ENCODE results near the gene LIN28B.

DNA sequence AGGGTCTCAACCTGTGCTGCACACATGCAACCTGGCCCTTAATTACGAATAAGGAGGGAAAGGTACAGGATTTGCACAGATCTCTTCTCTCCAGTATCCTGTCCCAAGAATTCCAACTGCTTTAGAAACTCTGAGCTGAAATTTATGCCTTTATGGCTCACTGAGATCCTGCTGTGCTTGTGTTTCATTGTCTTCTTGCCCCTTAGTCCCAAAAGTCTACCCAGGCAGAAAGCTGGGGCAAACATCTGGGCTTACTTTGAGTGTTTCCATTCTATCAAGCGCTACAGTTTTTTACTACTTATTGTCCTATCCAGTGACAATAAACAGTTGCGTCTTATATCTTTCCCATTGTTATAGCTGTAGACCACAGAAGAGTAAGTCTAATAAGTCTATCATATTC lies 99.7 kb downstream of the LIN28B start:
- TF ChIP-seq, protein P1, sequence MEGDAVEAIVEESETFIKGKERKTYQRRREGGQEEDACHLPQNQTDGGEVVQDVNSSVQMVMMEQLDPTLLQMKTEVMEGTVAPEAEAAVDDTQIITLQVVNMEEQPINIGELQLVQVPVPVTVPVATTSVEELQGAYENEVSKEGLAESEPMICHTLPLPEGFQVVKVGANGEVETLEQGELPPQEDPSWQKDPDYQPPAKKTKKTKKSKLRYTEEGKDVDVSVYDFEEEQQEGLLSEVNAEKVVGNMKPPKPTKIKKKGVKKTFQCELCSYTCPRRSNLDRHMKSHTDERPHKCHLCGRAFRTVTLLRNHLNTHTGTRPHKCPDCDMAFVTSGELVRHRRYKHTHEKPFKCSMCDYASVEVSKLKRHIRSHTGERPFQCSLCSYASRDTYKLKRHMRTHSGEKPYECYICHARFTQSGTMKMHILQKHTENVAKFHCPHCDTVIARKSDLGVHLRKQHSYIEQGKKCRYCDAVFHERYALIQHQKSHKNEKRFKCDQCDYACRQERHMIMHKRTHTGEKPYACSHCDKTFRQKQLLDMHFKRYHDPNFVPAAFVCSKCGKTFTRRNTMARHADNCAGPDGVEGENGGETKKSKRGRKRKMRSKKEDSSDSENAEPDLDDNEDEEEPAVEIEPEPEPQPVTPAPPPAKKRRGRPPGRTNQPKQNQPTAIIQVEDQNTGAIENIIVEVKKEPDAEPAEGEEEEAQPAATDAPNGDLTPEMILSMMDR (IDR thresholded peaks at IDR 0.05; ENCODE audit: poor library complexity, severe bottlenecking) = no peak
- TF ChIP-seq POLR2AphosphoS5 (IDR thresholded peaks at IDR 0.05) (no peak), EZH2 (IDR thresholded peaks at IDR 0.05; ENCODE audit: borderline replicate concordance, insufficient read depth, low read length, poor library complexity, severe bottlenecking) (no peak), TAF1 (IDR thresholded peaks at IDR 0.05; ENCODE audit: low read depth) (no peak), EP300 (conservative IDR thresholded peaks at IDR 0.05; ENCODE audit: poor library complexity, severe bottlenecking) (no peak), MXI1 (conservative IDR thresholded peaks at IDR 0.05; ENCODE audit: poor library complexity, severe bottlenecking) (no peak), RAD21 (conservative IDR thresholded peaks at IDR 0.05) (no peak)
- TF ChIP-seq, protein P2, sequence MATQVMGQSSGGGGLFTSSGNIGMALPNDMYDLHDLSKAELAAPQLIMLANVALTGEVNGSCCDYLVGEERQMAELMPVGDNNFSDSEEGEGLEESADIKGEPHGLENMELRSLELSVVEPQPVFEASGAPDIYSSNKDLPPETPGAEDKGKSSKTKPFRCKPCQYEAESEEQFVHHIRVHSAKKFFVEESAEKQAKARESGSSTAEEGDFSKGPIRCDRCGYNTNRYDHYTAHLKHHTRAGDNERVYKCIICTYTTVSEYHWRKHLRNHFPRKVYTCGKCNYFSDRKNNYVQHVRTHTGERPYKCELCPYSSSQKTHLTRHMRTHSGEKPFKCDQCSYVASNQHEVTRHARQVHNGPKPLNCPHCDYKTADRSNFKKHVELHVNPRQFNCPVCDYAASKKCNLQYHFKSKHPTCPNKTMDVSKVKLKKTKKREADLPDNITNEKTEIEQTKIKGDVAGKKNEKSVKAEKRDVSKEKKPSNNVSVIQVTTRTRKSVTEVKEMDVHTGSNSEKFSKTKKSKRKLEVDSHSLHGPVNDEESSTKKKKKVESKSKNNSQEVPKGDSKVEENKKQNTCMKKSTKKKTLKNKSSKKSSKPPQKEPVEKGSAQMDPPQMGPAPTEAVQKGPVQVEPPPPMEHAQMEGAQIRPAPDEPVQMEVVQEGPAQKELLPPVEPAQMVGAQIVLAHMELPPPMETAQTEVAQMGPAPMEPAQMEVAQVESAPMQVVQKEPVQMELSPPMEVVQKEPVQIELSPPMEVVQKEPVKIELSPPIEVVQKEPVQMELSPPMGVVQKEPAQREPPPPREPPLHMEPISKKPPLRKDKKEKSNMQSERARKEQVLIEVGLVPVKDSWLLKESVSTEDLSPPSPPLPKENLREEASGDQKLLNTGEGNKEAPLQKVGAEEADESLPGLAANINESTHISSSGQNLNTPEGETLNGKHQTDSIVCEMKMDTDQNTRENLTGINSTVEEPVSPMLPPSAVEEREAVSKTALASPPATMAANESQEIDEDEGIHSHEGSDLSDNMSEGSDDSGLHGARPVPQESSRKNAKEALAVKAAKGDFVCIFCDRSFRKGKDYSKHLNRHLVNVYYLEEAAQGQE (IDR thresholded peaks at IDR 0.05; ENCODE audit: borderline replicate concordance) = no peak

Measured in neural cell (in vitro differentiated cells).